GM06990 (cell line): Measurements from ENCODE around the gene MAP3K4.

Source experiments
- DNase-seq: peaks from one replicate; pipeline ENCODE4 v3.0.0-alpha.2; 2011; ENCODE audit not compliant: insufficient read length; ENCODE audit errors: extremely low read depth
- H3K27me3 ChIP-seq: replicated peaks from 2 replicates; pipeline ENCODE4 v1.6.0; 2011; ENCODE audit warnings: low read length; ENCODE audit not compliant: control insufficient read depth, insufficient read depth
- H3K36me3 ChIP-seq: 2 replicates; pipeline ENCODE4 v1.5.1; 2011; ENCODE audit warnings: low read length; ENCODE audit not compliant: control insufficient read depth, insufficient read depth
- H3K4me3 ChIP-seq: replicated peaks from 2 replicates; pipeline ENCODE4 v1.5.1; 2011; ENCODE audit warnings: low read depth, mild to moderate bottlenecking, control low read depth, low read length
- TF ChIP-seq, protein P1 (sequence below): IDR thresholded peaks from 2 replicates; pipeline ENCODE4 v1.5.1; 2011; ENCODE audit warnings: low read length, control low read depth, mild to moderate bottlenecking, inconsistent platforms; ENCODE audit not compliant: insufficient read depth, poor library complexity, severe bottlenecking

The MAP3K4 gene

DNA sequence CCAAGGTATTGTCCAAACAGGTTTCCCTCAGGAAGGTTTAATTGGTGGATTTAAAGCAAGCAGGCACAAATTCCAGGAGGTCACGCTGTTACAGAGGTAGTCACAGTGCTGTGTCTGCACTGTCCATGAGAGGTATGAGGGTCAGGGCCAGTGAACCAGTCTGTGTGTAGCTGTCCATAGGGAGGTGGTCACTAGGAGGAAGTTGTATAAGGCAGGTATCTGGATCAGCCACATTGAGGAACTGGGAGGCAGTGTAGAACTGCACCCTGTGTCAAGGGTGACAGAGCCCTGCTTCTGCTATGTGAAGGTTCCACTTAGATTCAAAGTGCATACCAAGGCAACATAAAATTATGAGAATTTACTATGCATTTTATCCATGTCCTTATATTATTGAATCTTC, 73.3 kb downstream of the MAP3K4 start:
- Histone ChIP-seq H3K27me3 (no peaks in the 10 kb centered on the region), H3K36me3 (peaks cover 4% of the 10 kb centered on the region), H3K4me3 (no peak overlapping the region)
- DNase-seq: no peak
- TF ChIP-seq, protein P1, sequence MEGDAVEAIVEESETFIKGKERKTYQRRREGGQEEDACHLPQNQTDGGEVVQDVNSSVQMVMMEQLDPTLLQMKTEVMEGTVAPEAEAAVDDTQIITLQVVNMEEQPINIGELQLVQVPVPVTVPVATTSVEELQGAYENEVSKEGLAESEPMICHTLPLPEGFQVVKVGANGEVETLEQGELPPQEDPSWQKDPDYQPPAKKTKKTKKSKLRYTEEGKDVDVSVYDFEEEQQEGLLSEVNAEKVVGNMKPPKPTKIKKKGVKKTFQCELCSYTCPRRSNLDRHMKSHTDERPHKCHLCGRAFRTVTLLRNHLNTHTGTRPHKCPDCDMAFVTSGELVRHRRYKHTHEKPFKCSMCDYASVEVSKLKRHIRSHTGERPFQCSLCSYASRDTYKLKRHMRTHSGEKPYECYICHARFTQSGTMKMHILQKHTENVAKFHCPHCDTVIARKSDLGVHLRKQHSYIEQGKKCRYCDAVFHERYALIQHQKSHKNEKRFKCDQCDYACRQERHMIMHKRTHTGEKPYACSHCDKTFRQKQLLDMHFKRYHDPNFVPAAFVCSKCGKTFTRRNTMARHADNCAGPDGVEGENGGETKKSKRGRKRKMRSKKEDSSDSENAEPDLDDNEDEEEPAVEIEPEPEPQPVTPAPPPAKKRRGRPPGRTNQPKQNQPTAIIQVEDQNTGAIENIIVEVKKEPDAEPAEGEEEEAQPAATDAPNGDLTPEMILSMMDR: no peak

DNA sequence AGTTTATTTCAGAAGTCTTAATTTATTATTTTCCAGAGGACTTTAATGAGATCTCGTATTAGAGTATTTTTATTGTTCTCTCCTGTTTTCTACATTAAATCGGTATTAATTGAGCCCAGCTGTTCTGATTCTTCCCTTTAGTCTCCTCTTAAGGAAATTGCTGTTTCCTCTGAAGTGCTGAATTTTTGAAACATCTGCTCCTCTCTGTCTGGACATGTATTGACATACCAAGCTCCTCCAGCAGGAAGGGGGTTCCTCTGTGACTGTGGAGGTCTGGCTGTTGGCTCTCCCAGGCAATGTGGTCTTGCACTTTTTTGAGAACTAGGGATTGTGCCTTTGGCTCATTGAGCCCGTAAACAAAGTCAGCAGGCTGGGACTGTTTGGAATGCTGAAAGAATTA, 74.9 kb downstream of the MAP3K4 start:
- Histone ChIP-seq H3K36me3 (peaks cover 6% of the 10 kb centered on the region), H3K27me3 (no peaks in the 10 kb centered on the region), H3K4me3 (no peak overlapping the region)
- no peak for DNase-seq
- TF ChIP-seq, protein P1: no peak

DNA sequence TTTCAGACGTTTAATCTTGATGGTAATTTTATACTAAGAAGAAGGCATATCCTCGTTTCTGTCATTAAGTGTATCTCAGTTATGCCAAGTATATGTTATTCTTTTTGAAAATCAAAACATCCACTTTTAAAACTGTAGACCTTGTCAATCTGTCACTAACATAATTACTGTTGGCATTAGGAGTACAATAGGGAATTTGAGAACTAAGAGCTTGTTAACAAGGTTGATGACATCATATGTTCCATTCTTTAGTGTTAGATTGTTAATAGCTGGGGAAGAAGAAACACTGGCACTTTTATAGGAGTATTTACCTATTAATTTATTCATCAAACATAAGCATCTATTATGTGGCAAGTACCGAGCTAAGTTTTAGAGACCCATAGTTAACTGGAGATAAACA, 76.2 kb downstream of the MAP3K4 start:
- H3K4me3 ChIP-seq: no peak overlapping the region
- no peaks in the 10 kb centered on the region for H3K27me3 ChIP-seq
- TF ChIP-seq, protein P1: no peak
- peaks cover 6% of the 10 kb centered on the region for H3K36me3 ChIP-seq
- no peak for DNase-seq

DNA sequence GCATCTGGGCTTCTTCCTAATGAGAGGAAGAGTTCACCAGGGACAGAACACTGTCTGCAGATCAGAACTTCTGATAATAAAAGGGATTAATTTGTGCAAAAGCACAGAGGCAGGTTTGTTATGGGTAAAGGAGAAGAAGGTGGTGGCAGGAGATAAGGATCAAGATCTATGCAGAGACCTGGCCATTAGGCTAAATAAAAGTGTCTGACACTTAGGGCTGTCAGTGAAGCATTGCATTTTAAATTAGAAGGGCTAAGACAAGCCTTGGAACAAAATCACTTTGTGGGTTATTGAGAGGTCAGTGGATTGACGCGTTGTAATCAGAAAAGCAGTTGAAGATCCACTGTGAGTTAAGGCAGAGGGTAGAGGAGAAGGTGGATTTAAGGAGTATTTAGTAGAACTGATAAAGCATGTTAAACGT, 76.8 kb downstream of the MAP3K4 start:
- H3K36me3 ChIP-seq: peaks cover 6% of the 10 kb centered on the region
- no peak for DNase-seq
- no peak overlapping the region for H3K4me3 ChIP-seq
- TF ChIP-seq, protein P1: no peak
- H3K27me3 ChIP-seq: no peaks in the 10 kb centered on the region

DNA sequence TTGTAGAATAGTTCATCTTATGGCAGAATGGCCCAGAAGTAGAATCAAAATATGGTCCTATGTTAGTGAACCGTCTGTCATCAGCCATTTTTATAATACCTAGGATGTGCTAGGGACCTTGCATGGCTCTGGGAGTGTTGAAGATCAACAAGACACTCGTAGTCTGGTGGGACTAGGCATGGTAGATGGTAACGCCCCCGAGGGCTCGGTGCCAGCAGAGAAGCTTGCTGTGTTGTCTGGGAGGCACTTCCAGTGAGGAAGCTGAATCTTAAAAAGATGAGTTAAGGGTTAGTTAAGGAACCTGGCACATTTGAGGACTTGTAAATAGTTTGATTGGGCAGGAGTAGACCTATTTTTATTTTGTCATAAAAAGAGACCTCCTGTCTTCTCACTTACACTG, 82.4 kb downstream of the MAP3K4 start:
- no peak for DNase-seq
- Histone ChIP-seq H3K27me3 (no peaks in the 10 kb centered on the region), H3K4me3 (no peak overlapping the region), H3K36me3 (peaks cover 6% of the 10 kb centered on the region)
- TF ChIP-seq, protein P1: no peak

DNA sequence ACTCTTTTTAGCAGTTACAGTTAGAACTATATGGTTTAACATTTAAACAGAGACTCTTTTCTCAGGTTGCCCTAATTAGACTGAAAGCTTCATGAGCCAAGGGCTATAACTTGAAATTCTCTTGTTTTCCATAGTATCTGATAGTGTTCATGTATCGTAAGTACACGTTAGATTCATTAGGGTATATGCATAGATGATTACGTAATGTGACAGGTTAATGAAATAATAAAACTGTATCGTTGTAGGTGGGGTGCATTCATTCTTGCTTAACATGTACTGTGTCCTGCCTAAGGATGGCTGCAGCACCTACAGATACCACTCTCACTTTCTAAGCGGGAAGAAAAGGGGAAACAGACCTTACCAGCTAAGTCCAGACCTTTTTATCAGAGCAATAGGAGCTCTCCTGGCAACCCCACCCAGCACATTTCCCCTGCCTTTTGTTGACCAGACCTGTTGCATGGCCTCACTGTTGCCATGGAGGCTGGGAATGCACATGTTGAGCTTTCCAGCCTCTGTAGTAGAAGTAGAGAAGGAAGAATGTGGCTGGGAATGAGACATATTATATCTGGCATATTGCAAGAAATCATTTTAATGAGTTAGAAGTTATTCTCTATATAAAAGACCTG, 83.0 kb downstream of the MAP3K4 start:
- no peak overlapping the region for H3K4me3 ChIP-seq
- peaks cover 6% of the 10 kb centered on the region for H3K36me3 ChIP-seq
- no peak for DNase-seq
- TF ChIP-seq, protein P1: no peak
- no peaks in the 10 kb centered on the region for H3K27me3 ChIP-seq
